NCI-H2107 treated with DMSO at 0.1 percent for 48 hours (cell line): Measurements from ENCODE around the gene MAP3K14.
"Not testable (repeated sequence)": the region's sequence is repeated elsewhere in the genome, so short reads cannot be mapped to it uniquely, and the experiment has no call there.

Source experiments
- DNase-seq: peaks from one replicate; lab custom pipeline; 2025; ENCODE audit not compliant: unreplicated experiment; lab: John Stamatoyannopoulos, UW

The MAP3K14 gene

GRCh38 chr17:45302220-45302619 lies 14.6 kb downstream of the MAP3K14 start:
- DNase-seq, result not testable (repeated sequence)

- no peak for DNase-seq
Observed at GRCh38 chr17:45301674-45302073, 15.1 kb downstream of the MAP3K14 start.

- DNase-seq, result no peak
Observed at GRCh38 chr17:45300060-45300751, 16.6 kb downstream of the MAP3K14 start.

- no peak for DNase-seq
Observed at GRCh38 chr17:45299361-45299760, 17.5 kb downstream of the MAP3K14 start.

- DNase-seq, result no peak
Observed at GRCh38 chr17:45298546-45299285, 18.1 kb downstream of the MAP3K14 start.

GRCh38 chr17:45296833-45297124 lies 20.0 kb downstream of the MAP3K14 start:
- no peak for DNase-seq

- no peak for DNase-seq
Observed at GRCh38 chr17:45296003-45296832, 20.6 kb downstream of the MAP3K14 start.

GRCh38 chr17:45294506-45294905 lies 22.3 kb downstream of the MAP3K14 start:
- DNase-seq, result no peak

- no peak for DNase-seq
Observed at GRCh38 chr17:45293413-45294211, 23.2 kb downstream of the MAP3K14 start.

- no peak for DNase-seq
Observed at GRCh38 chr17:45292696-45293412, 24.0 kb downstream of the MAP3K14 start.

- DNase-seq, result no peak
Observed at GRCh38 chr17:45291171-45291805, 25.5 kb downstream of the MAP3K14 start.

- no peak for DNase-seq
Observed at GRCh38 chr17:45290269-45290765, 26.5 kb downstream of the MAP3K14 start.

GRCh38 chr17:45289301-45290268 lies 27.2 kb downstream of the MAP3K14 start:
- DNase-seq, result no peak

- DNase-seq, result peak; percentile 81
Observed at GRCh38 chr17:45288825-45289224, 28.0 kb downstream of the MAP3K14 start.

GRCh38 chr17:45287526-45288500 lies 29.0 kb downstream of the MAP3K14 start:
- no peak for DNase-seq

GRCh38 chr17:45286286-45286685 lies 30.5 kb downstream of the MAP3K14 start:
- DNase-seq, result no peak
